ENCODE results near the gene PTGIS. TPM values are rescaled to one million over a fixed set of nuclear protein-coding genes. Genes with fewer than 3 reads are reported as not detected.

PTGIS gene
- total RNA-seq, 1 donor = 89.8 TPM

GRCh38 chr20:49456646-49457045, 111.3 kb downstream of the PTGIS start:
- no peak overlapping the region for H3K27ac ChIP-seq (ENCODE audit: low read depth, low read length)
- no peak overlapping the region for H3K4me3 ChIP-seq (ENCODE audit: insufficient read depth, low read length)
- H3K36me3 ChIP-seq (ENCODE audit: insufficient read depth, low read length) = no peaks in the 10 kb centered on the region
- no peaks in the 10 kb centered on the region for H3K79me2 ChIP-seq (ENCODE audit: insufficient read depth, low read length)
- no peaks in the 10 kb centered on the region for H4K20me1 ChIP-seq (ENCODE audit: insufficient read depth, low read length)
- H3K4me1 ChIP-seq (ENCODE audit: insufficient read depth, low read length) = peaks cover 4% of the 10 kb centered on the region
- no peaks in the 10 kb centered on the region for H3K9me3 ChIP-seq (ENCODE audit: low read depth, low read length)
- no peak overlapping the region for H3K4me2 ChIP-seq (ENCODE audit: insufficient read depth, low read length)
- H2AFZ ChIP-seq (ENCODE audit: low read length) = no peak overlapping the region
- TF ChIP-seq, protein P1, sequence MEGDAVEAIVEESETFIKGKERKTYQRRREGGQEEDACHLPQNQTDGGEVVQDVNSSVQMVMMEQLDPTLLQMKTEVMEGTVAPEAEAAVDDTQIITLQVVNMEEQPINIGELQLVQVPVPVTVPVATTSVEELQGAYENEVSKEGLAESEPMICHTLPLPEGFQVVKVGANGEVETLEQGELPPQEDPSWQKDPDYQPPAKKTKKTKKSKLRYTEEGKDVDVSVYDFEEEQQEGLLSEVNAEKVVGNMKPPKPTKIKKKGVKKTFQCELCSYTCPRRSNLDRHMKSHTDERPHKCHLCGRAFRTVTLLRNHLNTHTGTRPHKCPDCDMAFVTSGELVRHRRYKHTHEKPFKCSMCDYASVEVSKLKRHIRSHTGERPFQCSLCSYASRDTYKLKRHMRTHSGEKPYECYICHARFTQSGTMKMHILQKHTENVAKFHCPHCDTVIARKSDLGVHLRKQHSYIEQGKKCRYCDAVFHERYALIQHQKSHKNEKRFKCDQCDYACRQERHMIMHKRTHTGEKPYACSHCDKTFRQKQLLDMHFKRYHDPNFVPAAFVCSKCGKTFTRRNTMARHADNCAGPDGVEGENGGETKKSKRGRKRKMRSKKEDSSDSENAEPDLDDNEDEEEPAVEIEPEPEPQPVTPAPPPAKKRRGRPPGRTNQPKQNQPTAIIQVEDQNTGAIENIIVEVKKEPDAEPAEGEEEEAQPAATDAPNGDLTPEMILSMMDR (IDR thresholded peaks at IDR 0.05; ENCODE audit: extremely low read depth, low read depth, low read length) = no peak
- no peak for DNase-seq (ENCODE audit: insufficient read length, low spot score, missing footprints)
- peaks cover 37% of the 10 kb centered on the region for H3K27me3 ChIP-seq (ENCODE audit: insufficient read depth, low read length)

DNA sequence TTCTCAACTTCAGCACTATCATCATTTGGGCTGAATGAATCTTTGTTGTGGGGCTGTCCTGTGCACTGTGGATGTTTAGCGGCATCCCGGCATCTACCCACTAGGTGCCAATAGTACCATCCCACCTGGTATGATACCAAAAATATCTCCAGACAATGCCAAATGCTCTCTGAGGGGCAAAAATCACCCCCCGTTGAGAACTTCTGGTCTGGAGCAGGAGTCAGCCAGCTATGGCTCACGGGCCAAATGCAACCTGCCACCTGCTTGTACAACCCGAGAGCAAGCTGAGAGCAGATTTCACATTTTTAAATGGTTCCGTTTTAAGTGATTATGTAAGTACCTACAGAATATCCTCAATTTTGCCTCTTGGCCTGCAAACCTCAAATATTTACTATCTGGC, 112.2 kb downstream of the PTGIS start:
- Histone ChIP-seq H3K27ac (ENCODE audit: low read depth, low read length) (no peak overlapping the region), H3K4me1 (ENCODE audit: insufficient read depth, low read length) (peaks cover 4% of the 10 kb centered on the region), H2AFZ (ENCODE audit: low read length) (no peak overlapping the region), H3K4me3 (ENCODE audit: insufficient read depth, low read length) (no peak overlapping the region), H3K9me3 (ENCODE audit: low read depth, low read length) (no peaks in the 10 kb centered on the region), H3K36me3 (ENCODE audit: insufficient read depth, low read length) (no peaks in the 10 kb centered on the region), H3K27me3 (ENCODE audit: insufficient read depth, low read length) (peaks cover 40% of the 10 kb centered on the region), H3K4me2 (ENCODE audit: insufficient read depth, low read length) (no peak overlapping the region), H3K79me2 (ENCODE audit: insufficient read depth, low read length) (no peaks in the 10 kb centered on the region), H4K20me1 (ENCODE audit: insufficient read depth, low read length) (no peaks in the 10 kb centered on the region)
- no peak for DNase-seq (ENCODE audit: insufficient read length, low spot score, missing footprints)
- TF ChIP-seq, protein P1 (IDR thresholded peaks at IDR 0.05; ENCODE audit: extremely low read depth, low read depth, low read length) = no peak

Other genes starting within 250 kb of the PTGIS start
- under 0.01 TPM in 2 replicates for gene KCNB1, start 85.5 kb downstream of the PTGIS start, total RNA-seq
- gene B4GALT5, start 145.7 kb upstream of the PTGIS start, total RNA-seq = 35.8 and 43.9 TPM in 2 replicates
- 6.9 and 9.7 TPM in 2 replicates for gene SLC9A8, start 244.7 kb upstream of the PTGIS start, total RNA-seq